ENCODE data around the gene KRT15.

GRCh38 chr17:41499714-41500113 is 19.0 kb downstream of the KRT15 start:
- TF ChIP-seq CTCF (IDR thresholded peaks at IDR 0.05): no peak
- no peak for TF ChIP-seq POLR2AphosphoS5 (IDR thresholded peaks at IDR 0.05)
- no peak for TF ChIP-seq POLR2A (IDR thresholded peaks at IDR 0.05)
- no peak for TF ChIP-seq EP300 (IDR thresholded peaks at IDR 0.05)
